C4-2B (cell line): ENCODE measurements around the gene SLC25A47.

Source experiments
- H3K27ac ChIP-seq: fragments of 450-650 bp; 2 replicates; pipeline ENCODE4 v1.5.1; 2017
- ZFX ChIP-seq: fragments of 450-650 bp; IDR thresholded peaks from 2 replicates; pipeline ENCODE4 v1.6.1; 2017
- TF ChIP-seq, protein P1 (sequence below): fragments of 450-650 bp; conservative IDR thresholded peaks from 2 replicates; pipeline ENCODE4 v1.5.1; 2017; ENCODE audit warnings: mild to moderate bottlenecking

Gene SLC25A47

DNA sequence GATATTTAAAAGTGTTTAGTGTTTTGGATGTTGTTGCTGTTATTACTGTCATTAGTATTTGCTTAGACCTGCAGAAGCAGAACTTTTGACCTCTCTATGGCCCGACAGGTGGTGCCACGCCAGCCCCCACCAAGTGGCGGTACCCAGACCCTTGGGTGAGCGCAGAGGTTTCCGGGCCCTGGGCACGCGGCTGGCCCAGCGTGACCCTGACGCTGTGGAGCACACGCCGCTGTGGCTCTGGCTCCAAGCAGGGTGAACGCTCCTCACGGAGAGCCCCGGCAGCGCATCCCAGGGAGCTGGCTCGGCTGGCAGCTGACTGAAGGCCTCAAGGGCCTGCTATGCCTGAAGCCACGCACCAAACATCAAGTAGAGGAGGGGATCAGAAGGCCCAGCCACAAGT is 22.6 kb downstream of the SLC25A47 start:
- H3K27ac ChIP-seq: no peak overlapping the region
- no peak for TF ChIP-seq ZFX
- TF ChIP-seq, protein P1, sequence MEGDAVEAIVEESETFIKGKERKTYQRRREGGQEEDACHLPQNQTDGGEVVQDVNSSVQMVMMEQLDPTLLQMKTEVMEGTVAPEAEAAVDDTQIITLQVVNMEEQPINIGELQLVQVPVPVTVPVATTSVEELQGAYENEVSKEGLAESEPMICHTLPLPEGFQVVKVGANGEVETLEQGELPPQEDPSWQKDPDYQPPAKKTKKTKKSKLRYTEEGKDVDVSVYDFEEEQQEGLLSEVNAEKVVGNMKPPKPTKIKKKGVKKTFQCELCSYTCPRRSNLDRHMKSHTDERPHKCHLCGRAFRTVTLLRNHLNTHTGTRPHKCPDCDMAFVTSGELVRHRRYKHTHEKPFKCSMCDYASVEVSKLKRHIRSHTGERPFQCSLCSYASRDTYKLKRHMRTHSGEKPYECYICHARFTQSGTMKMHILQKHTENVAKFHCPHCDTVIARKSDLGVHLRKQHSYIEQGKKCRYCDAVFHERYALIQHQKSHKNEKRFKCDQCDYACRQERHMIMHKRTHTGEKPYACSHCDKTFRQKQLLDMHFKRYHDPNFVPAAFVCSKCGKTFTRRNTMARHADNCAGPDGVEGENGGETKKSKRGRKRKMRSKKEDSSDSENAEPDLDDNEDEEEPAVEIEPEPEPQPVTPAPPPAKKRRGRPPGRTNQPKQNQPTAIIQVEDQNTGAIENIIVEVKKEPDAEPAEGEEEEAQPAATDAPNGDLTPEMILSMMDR: no peak

DNA sequence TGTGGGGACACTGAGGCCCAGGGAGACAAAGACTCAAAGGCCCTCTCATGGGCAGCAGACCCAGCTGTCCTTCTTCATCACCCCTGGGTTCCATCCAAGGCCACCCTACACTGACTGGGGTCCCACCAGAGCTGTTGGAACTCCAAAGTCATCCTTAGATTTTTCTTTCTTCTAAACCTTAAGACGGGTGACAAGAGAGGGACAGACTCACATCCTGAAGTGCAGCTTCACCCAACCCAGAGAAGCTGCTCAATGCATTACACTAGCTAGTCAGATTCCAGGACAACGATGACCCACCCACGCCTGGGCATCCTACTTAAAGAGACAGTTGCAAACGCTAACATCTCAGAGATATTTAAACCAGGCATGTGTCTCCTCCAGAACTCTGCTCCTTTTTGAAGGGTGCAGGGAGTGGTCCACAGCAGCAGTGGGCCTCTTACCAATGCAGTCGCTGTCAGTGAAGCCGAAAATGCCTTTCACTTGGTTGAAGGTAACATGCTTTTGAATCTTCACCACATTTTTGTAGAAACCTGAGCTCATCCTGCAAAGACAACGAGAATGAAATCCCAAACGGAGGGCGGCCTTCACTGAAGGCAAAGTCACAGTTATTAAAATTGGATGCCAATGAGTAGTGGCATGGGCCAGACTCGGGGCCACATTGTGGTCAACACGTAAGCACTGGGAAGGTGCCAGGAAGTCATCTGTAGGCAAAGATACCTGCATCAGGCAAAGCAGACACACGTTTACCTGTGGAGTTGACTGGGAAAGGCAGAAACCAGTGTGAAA is 23.4 kb downstream of the SLC25A47 start:
- no peak for TF ChIP-seq ZFX
- TF ChIP-seq, protein P1: no peak
- no peak overlapping the region for H3K27ac ChIP-seq

DNA sequence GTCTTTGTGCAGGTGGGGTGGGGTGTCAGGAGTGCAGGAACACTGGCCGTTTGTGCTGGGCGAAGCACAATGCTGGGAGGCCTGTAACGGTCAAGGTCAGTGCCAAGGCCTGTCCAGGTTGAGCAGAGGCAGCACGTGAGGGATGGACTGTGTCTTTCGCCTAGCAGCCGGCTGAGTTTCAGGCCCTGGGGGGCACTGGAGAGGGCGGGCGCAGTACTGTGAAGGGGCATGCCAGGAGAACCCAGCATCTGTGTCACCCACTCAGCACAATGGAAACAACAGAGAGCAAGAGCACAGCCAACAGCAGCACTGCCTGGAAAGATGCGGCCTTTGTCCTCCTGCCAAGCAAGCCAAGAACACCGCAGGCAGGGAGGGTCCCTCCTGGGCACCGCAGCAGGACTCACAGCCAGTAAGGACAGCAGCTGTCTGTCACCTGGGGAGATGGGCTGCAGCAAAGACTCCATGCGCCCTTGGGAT is 25.2 kb downstream of the SLC25A47 start:
- TF ChIP-seq, protein P1: no peak
- TF ChIP-seq ZFX: no peak
- H3K27ac ChIP-seq: no peak overlapping the region

DNA sequence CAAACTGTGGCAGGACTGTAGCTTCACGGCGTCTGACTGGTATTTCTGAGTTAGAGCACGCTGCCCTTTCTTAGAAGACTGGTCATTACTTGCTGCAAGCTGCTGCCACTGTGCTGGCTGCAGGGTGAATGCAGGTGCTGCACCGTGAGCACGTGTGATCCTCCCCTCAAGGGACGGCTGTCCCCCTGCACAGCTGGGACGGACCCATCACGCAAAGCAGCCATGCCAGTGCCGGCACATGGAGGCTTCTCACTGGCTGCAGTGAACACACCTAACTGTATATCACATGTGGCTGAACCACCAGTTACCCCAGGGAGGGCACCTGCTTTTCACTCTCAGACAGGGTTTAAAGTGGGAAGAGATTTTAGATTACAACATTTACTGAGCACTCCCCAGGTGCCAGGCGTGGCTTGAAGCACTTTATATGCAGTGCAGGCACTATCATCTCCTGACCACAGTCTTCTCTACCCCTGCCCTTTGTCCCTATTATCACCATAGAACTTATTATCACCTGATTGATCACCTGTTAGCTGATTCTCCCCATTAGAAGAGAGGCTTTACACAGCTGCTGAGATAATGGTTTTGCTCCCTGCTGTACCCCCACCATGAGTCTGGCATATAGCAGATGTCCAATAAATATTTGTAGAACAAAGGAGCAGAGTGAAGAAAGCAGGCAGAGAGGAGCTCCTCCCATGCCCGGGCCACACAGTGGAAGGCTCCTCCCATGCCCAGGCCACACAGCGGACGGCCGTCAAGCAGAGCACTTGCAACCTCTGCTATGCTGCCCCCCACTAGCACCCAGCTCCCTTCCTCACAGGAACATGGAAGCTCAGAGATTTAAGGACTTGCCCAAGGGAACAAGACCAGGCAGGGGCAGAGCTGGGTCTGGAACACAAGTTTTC is 25.9 kb downstream of the SLC25A47 start:
- H3K27ac ChIP-seq: no peak overlapping the region
- TF ChIP-seq ZFX: no peak
- TF ChIP-seq, protein P1: no peak

DNA sequence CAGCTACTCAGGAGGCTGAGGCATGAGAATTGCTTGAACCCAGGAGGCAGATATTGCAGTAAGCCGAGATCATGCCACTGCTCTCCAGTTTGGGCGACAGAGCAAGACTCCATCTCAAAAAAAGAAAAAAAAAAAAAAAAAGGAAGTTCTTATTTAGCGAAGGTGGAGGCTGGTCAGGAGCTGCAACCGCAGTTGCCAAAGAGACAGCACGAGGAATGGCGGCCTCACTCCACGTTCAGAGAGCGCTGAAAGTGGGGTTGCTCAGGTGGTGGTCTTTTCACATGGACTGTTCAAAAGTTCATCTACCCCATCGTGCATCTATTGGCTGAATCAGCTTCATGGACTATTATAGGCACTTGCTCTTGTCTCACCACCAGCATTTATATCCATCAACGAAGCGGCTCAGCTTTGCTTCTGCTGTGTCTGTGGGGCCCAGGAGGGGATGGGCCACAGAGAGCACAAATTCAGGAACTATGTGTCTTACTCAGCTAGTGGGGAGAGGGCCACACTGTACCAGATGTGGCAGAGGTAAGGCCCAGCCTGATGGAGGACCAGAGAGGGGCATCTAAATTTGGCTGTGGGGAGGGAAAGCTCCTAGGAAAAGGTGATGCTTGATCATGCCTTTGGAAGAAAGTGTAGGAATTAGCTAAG is 27.3 kb downstream of the SLC25A47 start:
- no peak overlapping the region for H3K27ac ChIP-seq
- TF ChIP-seq ZFX: no peak
- TF ChIP-seq, protein P1: no peak

DNA sequence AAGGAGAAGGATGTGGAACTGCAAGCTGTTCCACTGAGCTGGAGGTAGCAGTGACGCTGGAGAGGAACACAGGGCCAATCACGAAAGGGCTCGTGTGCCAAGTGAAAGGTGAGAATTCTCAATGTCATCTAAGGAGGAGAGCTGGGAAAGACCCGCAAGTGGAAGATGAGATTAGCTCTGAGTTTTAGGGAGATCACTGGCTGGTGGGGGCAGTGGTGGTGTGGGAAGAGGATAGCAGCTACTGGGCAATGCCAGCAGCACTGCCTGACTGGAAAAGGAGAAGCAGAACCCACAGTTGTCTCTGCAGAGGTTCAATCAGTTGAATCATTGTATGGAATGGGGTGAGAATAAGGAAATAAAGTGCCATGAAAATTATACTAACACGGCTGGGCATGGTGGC is 27.8 kb downstream of the SLC25A47 start:
- TF ChIP-seq ZFX: no peak
- TF ChIP-seq, protein P1: no peak

More for the DNA sequence above, 27.8 kb downstream of the SLC25A47 start:
- no peak overlapping the region for H3K27ac ChIP-seq
